ENCODE data around the gene CARD9.
"Not testable (repeated sequence)": the region's sequence is repeated elsewhere in the genome, so short reads cannot be mapped to it uniquely, and the experiment has no call there.

Gene CARD9

GRCh38 chr9:136363106-136363948 lies 10.1 kb downstream of the CARD9 start, which contains the start of gene DNLZ:
Gene DNLZ (minus strand): TSS chr9:136363744. CDS start chr9:136363714, 30 bp downstream.
- DNase-seq = peak; percentile 98

- DNase-seq = no peak
These were observed 11.1 kb downstream of the CARD9 start for GRCh38 chr9:136362450-136362784.

GRCh38 chr9:136361754-136362449 lies 11.6 kb downstream of the CARD9 start:
- no peak for DNase-seq

GRCh38 chr9:136361047-136361753 lies 12.3 kb downstream of the CARD9 start:
- no peak for DNase-seq

GRCh38 chr9:136359774-136360718 lies 13.4 kb downstream of the CARD9 start:
- DNase-seq = no peak

- DNase-seq = no peak
These were observed 14.6 kb downstream of the CARD9 start for GRCh38 chr9:136358888-136359287.

GRCh38 chr9:136358016-136358415 lies 15.5 kb downstream of the CARD9 start:
- DNase-seq = no peak

- DNase-seq = no peak
These were observed 16.2 kb downstream of the CARD9 start for GRCh38 chr9:136357202-136357725.

- no peak for DNase-seq
These were observed 17.6 kb downstream of the CARD9 start for GRCh38 chr9:136355616-136356557.

GRCh38 chr9:136354592-136355085 lies 18.8 kb downstream of the CARD9 start:
- peak; percentile 28 for DNase-seq

- DNase-seq = no peak
These were observed 19.5 kb downstream of the CARD9 start for GRCh38 chr9:136353757-136354488.

- DNase-seq = no peak
These were observed 20.4 kb downstream of the CARD9 start for GRCh38 chr9:136353088-136353487.

- no peak for DNase-seq
These were observed 20.8 kb downstream of the CARD9 start for GRCh38 chr9:136352682-136353081.

GRCh38 chr9:136351868-136352267 lies 21.6 kb downstream of the CARD9 start:
- not testable (repeated sequence) for DNase-seq

GRCh38 chr9:136351252-136351800 lies 22.1 kb downstream of the CARD9 start:
- no peak for DNase-seq

- DNase-seq = no peak
These were observed 23.9 kb downstream of the CARD9 start for GRCh38 chr9:136349546-136349945.

- no peak for DNase-seq
These were observed 24.8 kb downstream of the CARD9 start for GRCh38 chr9:136348691-136349090.

GRCh38 chr9:136347472-136348256 lies 25.8 kb downstream of the CARD9 start:
- no peak for DNase-seq

- DNase-seq = no peak
These were observed 26.5 kb downstream of the CARD9 start for GRCh38 chr9:136346927-136347465.
